HG02852 (cell line): ENCODE data around the gene FIGLA.

Experiments
- ATAC-seq: cut with Tn5 transposase; IDR thresholded peaks from one replicate; pipeline ENCODE4 v1.9.1; 2021; ENCODE audit warnings: mild to moderate bottlenecking, moderate library complexity; ENCODE audit not compliant: unreplicated experiment

The FIGLA gene, protein sequence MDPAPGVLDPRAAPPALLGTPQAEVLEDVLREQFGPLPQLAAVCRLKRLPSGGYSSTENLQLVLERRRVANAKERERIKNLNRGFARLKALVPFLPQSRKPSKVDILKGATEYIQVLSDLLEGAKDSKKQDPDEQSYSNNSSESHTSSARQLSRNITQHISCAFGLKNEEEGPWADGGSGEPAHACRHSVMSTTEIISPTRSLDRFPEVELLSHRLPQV

DNA sequence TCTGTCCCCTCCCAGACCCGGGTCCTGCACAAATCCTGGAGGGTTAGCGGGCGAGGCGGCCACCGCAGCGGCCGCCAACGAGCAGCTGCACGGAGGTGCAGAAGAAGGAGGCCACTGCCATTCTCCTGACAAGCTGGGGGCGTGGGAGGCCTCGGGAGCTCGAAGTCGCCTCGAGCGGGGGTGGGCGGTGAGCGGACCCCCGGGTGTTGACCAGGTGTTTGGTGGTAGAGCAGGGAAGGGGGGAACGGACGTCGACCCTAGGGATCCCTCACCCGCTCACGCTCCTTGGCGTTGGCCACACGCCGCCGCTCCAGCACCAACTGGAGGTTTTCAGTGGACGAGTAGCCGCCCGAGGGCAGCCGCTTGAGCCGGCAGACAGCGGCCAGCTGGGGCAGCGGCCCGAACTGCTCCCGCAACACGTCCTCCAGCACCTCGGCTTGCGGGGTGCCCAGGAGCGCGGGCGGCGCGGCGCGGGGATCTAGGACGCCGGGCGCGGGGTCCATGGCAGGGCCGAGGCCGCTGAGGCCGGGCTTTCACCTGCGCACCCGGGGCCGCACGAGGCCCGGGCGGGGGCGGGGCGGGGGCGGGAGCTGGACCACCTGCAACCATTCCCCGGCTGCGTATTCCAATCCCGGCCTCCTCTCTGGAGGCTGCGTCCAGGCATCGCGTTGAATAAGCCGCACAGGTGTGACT lies at the start of gene FIGLA:
Gene FIGLA, minus strand, starts transcription at position 508 of the 693 bp plus-strand sequence. Its CDS starts 5 bp downstream, at position 503.
- no peak for ATAC-seq

DNA sequence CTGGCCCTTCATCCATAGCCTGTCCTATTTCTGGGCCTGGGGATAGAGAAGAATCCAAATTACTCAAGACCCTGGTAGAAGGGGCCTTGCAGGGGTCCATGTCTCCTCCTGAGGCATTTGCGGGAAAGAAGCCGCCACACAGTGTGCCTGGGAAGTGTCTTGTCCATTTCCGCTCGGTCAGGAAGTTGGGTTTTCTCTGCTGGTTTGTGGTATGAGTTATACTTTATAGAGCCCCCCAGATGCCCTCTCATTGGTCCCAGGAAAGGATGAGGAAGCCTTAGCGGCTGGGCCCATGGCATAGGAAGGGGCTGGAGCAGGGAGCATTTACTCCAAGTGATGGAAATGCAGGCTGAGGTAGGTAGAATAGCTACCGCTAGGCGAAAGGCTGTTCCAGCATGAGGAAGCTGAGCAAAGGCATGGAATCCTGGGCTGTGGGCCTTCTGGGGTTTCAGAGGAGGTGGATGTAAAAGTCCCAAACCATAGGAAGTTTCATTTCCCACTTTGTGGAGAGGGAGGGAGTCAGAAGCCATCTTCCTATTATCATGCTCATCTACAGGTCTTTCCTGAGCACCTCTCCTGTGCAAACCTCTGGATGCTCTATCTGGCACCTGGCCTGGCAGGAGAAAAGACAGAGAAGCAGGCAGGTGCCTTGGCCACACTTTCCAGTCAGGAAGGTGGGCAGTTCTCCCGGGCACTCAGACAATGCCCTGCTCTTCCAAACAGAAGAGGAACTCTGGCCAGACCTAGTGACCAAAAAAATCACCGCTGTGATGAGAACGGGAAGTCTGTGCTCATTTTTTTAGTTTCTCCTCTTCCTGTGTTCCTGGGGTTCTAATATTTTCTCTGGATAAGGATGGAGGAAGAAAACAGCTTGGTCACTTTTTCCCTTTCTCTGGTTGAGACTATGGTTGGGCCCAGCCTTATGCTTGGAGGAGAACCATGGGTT lies 47.8 kb upstream of the FIGLA start:
- no peak for ATAC-seq

DNA sequence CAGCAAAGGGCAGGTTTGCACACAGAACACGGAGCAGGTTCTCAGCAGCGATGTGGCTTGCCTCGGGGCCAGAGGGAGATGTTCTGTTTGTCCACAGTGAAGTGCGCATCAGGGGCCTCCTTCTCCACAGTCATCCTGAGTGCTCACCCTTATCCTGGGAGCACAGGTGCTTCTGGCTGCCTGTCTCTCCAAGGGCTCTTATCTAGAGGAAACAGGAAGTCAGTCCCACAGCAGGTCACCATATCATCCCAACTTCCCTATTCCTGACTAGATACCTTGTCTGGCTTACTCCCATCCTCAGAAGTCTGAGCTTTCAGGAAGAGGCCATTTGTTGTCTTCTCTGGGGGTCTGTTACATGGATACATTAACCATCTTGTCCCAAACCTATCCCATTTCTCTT lies 45.2 kb upstream of the FIGLA start, which contains the start of gene CD207:
Gene CD207, minus strand, starts transcription at position 174 of the 400 bp plus-strand sequence. Its CDS starts 40 bp downstream, at position 134.
- ATAC-seq: no peak

DNA sequence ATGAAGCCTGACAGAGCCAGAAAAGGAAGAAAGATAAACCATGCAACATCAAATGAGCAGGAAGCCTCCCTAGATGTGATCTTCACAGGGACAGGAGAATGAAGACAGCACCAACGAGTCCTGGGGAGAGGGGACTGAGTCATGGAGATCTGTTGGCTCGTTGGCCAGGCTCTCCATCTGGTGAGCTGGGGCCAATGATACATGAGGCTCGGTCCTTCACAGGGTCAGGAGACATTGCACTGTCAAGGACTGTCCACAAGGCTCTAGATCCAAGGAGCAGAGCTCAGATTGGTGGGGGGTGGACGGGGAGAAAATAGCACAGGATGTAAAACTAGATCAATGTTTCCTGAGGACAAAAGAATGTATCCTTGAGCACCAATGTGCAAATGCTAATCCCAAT lies 44.4 kb upstream of the FIGLA start:
- no peak for ATAC-seq

DNA sequence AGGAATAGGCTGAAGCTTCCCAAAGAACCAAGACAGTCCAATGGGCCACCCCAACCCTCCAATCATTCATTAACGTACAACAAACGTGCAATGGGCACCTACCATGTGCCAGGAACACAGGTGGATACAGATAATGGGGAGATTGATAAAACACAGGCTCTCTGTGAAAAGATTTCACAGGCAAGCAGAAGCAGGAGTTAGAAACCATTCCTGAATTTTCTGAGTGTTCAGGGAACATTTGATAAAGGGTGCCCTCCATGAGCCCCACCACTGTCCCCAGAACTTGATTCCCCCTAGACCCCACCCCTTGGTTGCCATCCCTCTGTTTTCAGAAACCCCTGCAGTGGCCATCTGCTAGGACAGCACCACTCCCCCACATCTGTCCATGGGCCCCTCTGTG lies 43.7 kb upstream of the FIGLA start:
- ATAC-seq: no peak

DNA sequence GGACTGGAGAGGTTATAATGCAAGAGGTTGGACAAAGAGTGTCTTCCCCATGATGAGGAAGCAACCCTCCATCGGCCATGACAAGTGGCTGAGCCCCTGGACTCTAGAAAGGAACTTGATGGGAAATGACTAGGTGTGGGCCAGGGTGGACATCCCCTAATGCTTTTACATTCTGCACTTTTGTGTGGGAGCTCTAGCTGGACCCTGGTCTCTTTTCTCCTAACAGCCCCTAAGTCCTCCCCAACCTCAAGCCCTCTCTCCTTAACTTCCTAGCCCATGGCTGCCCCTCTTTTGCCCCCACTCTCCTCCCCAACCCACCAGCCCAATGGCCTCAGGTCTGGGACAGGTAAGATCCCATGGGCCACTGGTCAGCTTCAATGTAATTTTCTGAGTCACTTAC lies 42.8 kb upstream of the FIGLA start:
- ATAC-seq: no peak

DNA sequence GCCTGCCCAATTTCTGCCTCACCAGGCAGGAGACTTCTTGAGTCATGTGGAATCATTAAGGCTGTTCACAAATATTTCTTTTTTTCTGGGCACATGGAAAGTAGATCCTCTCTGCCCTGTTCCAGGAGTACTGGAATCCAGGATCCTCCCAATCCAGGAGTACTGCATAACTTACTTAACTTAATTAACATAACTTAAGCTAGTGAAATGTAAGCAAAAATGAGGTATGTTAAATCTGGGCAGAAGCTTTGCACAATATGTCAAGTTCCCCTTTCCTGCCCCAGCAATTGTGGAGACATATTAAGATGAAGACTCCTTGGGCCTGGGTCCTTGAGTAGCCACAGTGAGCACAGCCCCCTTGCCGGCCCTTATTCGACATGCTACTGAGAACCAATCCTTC lies 41.9 kb upstream of the FIGLA start:
- ATAC-seq: no peak

DNA sequence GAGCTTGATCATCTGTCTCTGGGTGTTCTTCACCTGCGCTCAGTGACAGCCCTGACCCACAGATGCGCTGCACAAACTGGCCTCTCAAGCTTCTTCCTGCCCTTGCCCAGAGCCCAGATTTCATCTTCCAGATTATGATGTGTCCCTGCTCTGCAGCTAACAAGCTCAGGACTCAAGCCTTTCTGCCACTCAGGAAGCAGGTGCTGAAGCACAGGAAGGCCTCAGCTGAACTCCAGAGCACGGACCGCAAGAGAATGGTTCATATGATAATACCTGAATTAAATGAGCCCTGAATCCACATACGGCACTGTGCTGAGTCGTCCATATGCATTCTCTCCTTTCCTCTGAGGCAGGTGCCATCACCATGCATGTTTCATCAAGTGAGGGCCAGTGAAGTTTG lies 41.4 kb upstream of the FIGLA start:
- ATAC-seq: no peak

DNA sequence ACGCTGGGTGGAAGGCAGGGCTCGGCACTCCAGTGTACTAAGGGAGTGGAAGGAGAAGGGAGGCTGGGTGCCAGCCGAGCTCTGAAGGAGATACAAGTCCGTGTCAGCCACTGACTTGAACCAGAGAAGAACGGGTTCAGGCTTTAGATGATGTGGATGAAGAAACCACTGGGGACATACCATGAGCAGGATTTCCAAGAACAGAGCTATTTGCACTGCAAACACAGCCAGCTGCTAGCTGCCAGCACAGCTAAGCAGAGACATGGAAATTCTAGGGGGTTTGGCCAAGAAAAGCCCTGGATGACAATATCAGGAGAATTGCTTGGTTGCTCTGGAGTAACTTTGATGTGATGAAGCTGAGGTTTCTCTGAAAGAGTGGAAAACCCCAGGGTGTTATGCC lies 39.9 kb upstream of the FIGLA start:
- no peak for ATAC-seq

DNA sequence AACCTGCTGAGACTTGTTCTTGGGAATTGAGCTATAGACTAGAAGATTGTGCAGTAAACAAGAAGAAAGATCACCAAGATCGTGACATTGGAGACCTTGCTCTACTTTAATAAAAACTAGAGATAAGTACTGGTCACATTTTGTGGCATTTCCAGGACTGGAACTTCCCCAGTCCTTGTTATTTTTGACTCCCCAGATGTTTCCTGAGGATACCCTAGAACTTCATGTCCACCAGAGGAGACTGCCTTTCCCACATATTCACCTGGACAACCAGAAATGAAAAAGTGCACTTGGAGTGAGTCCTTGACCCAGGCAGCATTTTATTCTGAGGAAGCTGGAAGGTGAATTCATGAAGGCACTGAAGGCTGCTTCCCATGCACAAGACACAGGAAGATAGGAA lies 39.5 kb upstream of the FIGLA start:
- ATAC-seq: no peak

DNA sequence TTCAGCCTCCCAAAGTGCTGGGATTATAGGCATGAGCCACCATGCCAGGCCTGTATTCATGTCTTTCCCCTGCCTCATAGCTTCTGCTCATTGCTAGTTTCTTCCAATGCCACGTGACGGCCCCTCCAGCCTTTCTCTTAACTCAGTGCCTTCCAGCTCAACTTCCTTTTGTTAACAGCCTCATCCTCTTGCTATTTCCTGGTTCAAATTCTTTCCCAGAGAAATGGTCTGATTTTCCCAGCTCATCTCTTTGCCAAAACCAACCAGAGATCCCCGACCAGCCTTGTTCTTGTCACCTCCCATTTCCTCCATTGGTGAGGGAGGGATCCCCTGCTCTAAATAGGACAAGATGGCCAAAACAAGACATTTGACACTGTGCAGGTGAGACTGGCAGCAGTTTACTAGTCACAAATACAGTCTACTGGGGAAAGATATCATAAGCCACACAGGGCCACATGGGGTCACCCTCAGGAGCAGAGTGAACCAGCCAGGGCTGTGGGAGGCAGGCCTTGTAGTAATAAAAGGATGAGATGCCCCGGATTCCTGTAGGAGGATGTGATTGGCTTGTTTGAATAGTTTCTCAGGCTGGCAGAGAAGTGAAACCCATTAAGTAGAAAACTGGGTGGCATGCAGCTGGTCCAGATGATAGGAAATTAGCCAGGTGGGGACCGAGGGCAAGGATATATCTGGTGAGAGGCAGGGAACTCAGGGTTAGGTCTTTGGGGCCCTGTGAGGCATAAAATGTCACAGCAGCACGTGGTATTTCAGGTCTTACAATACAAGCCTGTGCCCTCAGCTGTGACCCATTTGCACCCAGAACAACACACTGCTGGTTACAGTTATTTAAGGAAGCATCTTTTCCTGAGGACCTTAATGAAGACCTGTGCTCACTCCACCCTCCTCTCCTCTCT lies 38.7 kb upstream of the FIGLA start:
- no peak for ATAC-seq

DNA sequence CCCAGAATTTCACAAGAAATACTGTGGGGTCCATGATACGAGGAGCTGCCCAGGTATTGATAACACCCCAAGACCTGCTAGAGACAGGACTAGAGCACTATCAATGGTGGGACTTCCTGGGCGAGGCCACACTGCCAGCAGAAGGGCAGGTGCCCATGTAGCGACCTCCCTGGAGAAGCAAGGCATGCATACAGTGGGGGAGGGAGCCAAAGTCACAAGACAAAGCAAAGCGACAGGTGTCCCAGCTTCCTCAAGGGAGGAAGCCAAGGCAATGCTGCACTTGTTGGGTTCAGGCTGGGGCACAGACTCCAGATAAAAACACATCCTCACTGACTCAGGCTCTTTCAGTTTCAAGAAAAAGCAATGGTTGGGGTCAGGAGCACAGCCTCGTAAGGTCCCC lies 37.7 kb upstream of the FIGLA start:
- no peak for ATAC-seq

DNA sequence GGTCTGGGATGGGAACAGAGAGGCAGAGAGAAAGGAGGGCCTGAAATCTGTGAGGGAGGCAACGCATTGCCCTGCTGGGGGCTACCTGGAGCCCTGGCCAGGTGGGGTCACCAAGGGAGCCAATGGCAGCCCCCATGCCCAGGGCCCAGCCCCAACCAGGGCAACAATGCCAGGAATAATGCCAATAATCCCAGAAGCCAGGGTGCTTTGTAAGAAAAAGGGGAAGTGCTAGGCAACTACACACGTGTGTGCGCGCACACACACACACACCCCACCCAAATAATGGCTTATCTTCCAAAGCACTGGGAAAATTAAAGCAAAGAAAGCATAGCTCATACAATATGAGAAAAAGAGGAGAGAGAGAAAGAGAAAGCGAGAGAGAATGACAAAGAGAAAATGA lies 36.9 kb upstream of the FIGLA start:
- no peak for ATAC-seq

DNA sequence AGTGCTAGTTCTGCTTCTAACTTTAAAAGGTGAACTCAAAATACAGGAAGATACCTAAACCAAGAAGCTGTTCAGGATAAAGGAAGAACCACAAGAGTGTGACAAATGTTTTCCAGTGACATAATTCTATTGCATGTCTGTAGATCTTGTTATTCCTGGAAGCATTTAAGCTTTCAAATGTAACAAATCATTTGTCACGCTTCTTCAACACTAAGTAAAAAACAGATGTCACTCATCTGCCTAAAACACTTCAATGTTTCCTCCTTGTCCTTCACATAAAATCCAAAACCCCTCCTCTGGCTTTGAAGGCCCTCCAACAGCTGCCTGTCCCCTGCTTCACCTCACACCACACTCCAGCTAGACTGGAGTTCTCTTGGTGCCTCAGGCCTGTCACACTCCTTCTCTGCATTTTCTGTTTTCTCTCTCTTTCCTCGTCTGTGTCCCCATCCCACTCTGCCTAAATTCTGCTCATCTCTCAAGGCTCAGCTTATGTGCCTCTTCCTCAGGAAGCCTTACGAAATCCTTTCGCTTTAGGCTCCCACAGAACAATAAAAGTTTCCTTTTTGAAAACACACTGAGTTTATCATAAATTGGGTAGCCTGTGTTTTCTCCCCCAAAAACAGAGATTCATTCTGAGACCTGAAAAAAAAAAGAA lies 36.4 kb upstream of the FIGLA start:
- no peak for ATAC-seq

DNA sequence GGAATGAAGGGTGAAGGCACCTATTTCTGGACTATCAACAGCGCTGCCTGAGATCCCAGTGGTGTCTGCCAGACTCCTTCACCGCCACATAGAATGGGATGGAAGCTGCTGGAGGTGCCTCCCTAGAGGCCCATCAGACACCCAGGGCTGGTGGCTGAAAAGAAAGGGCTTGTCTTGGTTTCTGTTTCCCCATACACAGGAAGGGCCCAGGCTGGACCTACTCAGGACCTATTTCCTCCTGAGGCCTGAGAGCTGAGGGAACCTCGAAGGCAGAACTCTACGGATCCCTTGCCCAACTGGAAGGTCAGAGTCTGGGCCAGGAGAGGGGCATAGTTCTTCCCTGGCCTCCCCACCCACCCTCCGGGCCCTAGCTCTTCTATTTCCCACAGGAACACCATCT lies 32.8 kb upstream of the FIGLA start:
- no peak for ATAC-seq

DNA sequence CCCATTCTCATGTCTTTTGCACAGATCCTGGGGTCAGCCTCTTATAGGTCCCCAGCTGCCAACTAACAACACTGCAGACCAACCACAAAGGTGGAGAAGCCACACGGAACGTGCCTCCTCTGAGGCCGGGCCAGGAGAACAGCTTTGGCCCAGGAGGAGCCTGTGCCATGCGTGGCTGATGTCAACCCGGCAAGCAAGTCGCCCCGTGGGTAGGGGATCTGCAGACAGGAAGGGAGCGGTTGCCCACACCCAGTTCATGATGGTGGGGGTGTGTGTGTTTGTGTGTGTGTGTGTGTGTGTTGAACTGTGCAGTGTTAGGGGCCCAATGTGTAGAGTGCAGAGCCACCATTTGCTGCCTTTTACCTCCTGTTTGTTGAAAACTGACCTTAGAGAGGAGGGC lies 32.4 kb upstream of the FIGLA start:
- no peak for ATAC-seq

DNA sequence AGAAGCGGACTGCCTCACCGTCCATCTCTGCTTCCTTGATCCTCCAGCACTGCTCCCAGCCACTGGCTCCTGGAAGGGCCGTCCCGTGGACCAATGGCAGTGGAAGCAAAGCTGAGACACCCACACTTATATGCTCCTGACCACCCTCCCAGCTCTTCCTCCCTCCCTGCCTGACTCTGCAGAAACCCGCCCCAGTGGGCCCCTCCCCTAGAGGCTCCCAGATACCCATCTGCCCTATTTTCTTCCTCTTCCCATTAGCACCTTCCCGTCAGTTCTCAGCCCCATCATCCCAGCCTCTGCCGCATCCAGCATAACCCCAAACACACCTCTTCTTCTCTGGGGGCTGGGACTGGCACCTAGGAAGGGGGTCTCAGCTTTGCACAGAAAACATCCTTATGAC lies 30.1 kb upstream of the FIGLA start, which contains the start of gene CLEC4F:
Gene CLEC4F, minus strand, starts transcription at position 101 of the 400 bp plus-strand sequence. Its CDS starts 76 bp downstream, at position 25.
- no peak for ATAC-seq

DNA sequence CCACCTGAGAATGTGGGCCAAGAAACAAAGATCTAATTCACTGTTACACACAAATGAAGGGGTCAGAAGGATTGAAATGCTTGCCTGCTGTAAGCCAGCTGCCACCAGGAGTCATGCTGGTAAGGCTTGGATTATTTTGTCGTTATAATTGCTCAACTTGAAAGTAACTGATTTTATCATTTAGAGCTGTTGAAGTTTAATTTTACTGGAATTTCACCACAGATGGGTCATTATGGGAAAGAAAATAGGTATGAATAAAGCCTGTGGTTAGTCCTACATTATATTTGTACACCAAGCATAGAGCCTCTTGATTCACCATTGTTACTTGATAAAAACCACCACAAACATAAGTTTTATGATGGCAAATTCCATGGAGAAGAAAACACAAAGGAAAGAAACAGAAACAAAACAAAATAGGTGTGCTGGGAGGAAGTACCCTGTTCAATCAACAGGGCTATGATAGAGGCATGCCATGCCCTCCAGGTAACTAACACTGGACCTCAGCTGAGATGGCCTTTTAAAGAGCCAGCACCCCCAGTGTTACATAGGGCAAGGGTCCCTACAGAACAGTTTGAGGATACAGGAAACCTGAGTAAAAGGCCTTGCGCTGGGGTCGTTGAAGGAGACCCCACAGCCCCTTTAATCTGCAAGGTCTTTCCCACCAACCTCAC lies 27.0 kb upstream of the FIGLA start:
- ATAC-seq: no peak

DNA sequence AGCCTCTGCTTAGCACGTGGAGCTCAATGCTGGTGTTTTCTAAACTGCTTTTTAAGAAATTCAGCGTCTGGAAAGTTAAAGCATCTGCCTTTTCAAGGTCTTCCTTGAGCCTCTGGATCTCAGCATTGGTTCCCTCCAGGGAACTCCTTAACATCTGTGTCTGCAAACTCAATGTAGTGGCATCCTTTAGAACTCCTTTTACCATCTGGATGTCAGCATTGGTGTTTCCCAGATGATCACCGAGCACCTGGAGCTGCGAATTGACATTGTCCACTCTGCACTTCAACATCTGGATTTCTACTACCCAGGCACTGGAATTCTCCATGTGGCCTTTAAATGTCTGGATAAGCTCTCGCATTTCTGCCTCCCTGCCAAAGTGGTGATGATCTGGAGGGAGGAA lies 26.3 kb upstream of the FIGLA start:
- no peak for ATAC-seq
